ENCODE data around the gene SLC43A1.

SLC43A1 gene

GRCh38 chr11:57497303-57498247 is 17.9 kb downstream of the SLC43A1 start:
- no peak for DNase-seq

GRCh38 chr11:57496109-57496820 is 19.2 kb downstream of the SLC43A1 start:
- DNase-seq = no peak

- peak; percentile 72 for DNase-seq
Observed at GRCh38 chr11:57493507-57494503, 21.7 kb downstream of the SLC43A1 start.

- peak; percentile 41 for DNase-seq
Observed at GRCh38 chr11:57491371-57492061, 24.0 kb downstream of the SLC43A1 start.

GRCh38 chr11:57490456-57491248 is 24.9 kb downstream of the SLC43A1 start:
- DNase-seq = no peak

GRCh38 chr11:57487920-57488659 is 27.4 kb downstream of the SLC43A1 start:
- DNase-seq = no peak

GRCh38 chr11:57487021-57487778 is 28.3 kb downstream of the SLC43A1 start:
- DNase-seq = no peak

GRCh38 chr11:57485217-57485990 is 30.1 kb downstream of the SLC43A1 start:
- no peak for DNase-seq

GRCh38 chr11:57484141-57484710 is 31.3 kb downstream of the SLC43A1 start:
- no peak for DNase-seq

- DNase-seq = no peak
Observed at GRCh38 chr11:57483562-57483918, 32.0 kb downstream of the SLC43A1 start.

GRCh38 chr11:57482782-57483561 is 32.5 kb downstream of the SLC43A1 start:
- peak; percentile 73 for DNase-seq

GRCh38 chr11:57481915-57482781 is 33.4 kb downstream of the SLC43A1 start:
- no peak for DNase-seq

- no peak for DNase-seq
Observed at GRCh38 chr11:57481315-57481714, 34.2 kb downstream of the SLC43A1 start.

GRCh38 chr11:57480409-57481137 is 34.9 kb downstream of the SLC43A1 start:
- peak; percentile 71 for DNase-seq

GRCh38 chr11:57479911-57480310 is 35.6 kb downstream of the SLC43A1 start:
- DNase-seq = no peak
